Spleen (tissue), 11 donors: Measurements from ENCODE around the gene PDILT. TPM values are rescaled to one million over a fixed set of nuclear protein-coding genes. Genes with fewer than 3 reads are reported as not detected.

Experiments used
- DNase-seq: peaks from one replicate; pipeline ENCODE4 v3.0.0-alpha.2; 2020
- H3K27ac ChIP-seq, 8 donors: fragments of 200-600 bp; sonication (generic) in 7 of 8; 1 replicate in 4 of 8; 2 replicates in 4 of 8; pipeline versions ENCODE4 v1.5.0 to v1.8.0; 2016 to 2021; ENCODE audit warnings: inconsistent platforms in 4 of 8, mild to moderate bottlenecking in 4 of 8, moderate library complexity in 1 of 8
- H3K27me3 ChIP-seq, 7 donors: fragments of 200-600 bp; sonication (generic) in 6 of 7; replicated peaks in 1 of 7; 1 replicate in 4 of 7; 2 replicates in 3 of 7; pipeline versions ENCODE4 v1.5.0 to v1.8.0; 2016 to 2021; ENCODE audit warnings: inconsistent platforms in 3 of 7, mild to moderate bottlenecking in 1 of 7
- H3K36me3 ChIP-seq, 6 donors: fragments of 200-600 bp; sonication (generic) in 5 of 6; 1 replicate in 4 of 6; 2 replicates in 2 of 6; pipeline versions ENCODE4 v1.5.0 to v1.8.0; 2016 to 2021; ENCODE audit warnings: inconsistent platforms in 2 of 6
- H3K4me1 ChIP-seq, 6 donors: fragments of 200-600 bp; sonication (generic) in 5 of 6; 1 replicate in 3 of 6; 2 replicates in 3 of 6; pipeline versions ENCODE4 v1.5.0 to v1.8.0; 2016 to 2021; ENCODE audit warnings: inconsistent platforms in 3 of 6
- H3K4me3 ChIP-seq, 8 donors: fragments of 200-600 bp; sonication (generic) in 7 of 8; 1 replicate in 4 of 8; 2 replicates in 4 of 8; pipeline versions ENCODE4 v1.5.0 to v1.8.0; 2016 to 2021; ENCODE audit warnings: inconsistent platforms in 4 of 8, mild to moderate bottlenecking in 4 of 8, moderate library complexity in 2 of 8
- H3K9me3 ChIP-seq, 8 donors: fragments of 200-600 bp; sonication (generic) in 7 of 8; 1 replicate in 4 of 8; 2 replicates in 4 of 8; pipeline versions ENCODE4 v1.5.0 to v1.8.0; 2016 to 2021; ENCODE audit warnings: inconsistent platforms in 4 of 8
- POLR2A ChIP-seq, 3 donors: fragments of 450-650 bp; IDR thresholded peaks; one replicate each; pipeline ENCODE4 v1.5.1; 2017; ENCODE audit warnings: antibody characterized with exemption in 3 of 3, mild to moderate bottlenecking in 1 of 3
- POLR2AphosphoS5 ChIP-seq, 3 donors: sonication (generic); formaldehyde crosslinking; IDR thresholded peaks; one replicate each; pipeline ENCODE4 v1.5.1; 2017; ENCODE audit warnings: antibody characterized with exemption in 3 of 3
- whole genome bisulfite sequencing, 5 donors: extraction: QIAGEN DNeasy Blood & Tissue Kit in 3 of 5; methylation state at CpG; one replicate each; pipeline versions ENCODE4 v1.1.5 to v1.1.7; 2013 to 2018; 5-methylcytosine and 5-hydroxymethylcytosine counted together
- intact Hi-C: fragments of 100-400 bp; cut with DNase I; formaldehyde crosslinking; loops from one replicate; pipeline ENCODE4 v1.15.0; 2023; ENCODE audit warnings: low total_unique reads
- polyA plus RNA-seq, 3 donors: library from polyadenylated mRNA; stranded (reverse); fragments of 200-250 nt; gene quantifications; one replicate each; pipeline ENCODE4 v1.2.1, GENCODE V29; 2013
- total RNA-seq, 7 donors: library from RNA; depleted of rRNA in 3 of 7; stranded (reverse); fragments of >200 nt in 3 of 7; fragmentation: NEBNext Ultra II Directional in 4 of 7; extraction: Animal tissue kit (Norgen Biotek cat#: 25700) in 4 of 7; gene quantifications; one replicate each; pipeline versions ENCODE4 v1.1.0 to v1.2.1, GENCODE V29; 2016 to 2021
- TF ChIP-seq, protein P1 (sequence below), 11 experiments: fragments of 200-600 bp in 7 of 11; fragments of 450-650 bp in 4 of 11; sonication (generic) in 4 of 11; IDR thresholded peaks in 8 of 11; conservative IDR thresholded peaks in 3 of 11; 1 replicate in 7 of 11; 2 replicates in 4 of 11; pipeline versions ENCODE4 v1.4.0 to v1.8.0; 2016 to 2021; ENCODE audit warnings: antibody characterized with exemption in 11 of 11, inconsistent platforms in 4 of 11, mild to moderate bottlenecking in 1 of 11
- donor health status: healthy with polysubstance abuse.
- donor health status: DM: no; HTN: no; CAD: no; lungs with moderate emphysema.
- donor health status: DM: no; HTN: no; CAD: no.
- donor health status: Bipolar disorder and iron deficiency.
- donor health status: healthy.
- donor health status: DM: no; HTN: no; CAD: no.
- donor health status: DM: yes; HTN: yes; CAD: no.

PDILT gene
- total and polyA plus RNA-seq, 10 donors: not detected

DNA sequence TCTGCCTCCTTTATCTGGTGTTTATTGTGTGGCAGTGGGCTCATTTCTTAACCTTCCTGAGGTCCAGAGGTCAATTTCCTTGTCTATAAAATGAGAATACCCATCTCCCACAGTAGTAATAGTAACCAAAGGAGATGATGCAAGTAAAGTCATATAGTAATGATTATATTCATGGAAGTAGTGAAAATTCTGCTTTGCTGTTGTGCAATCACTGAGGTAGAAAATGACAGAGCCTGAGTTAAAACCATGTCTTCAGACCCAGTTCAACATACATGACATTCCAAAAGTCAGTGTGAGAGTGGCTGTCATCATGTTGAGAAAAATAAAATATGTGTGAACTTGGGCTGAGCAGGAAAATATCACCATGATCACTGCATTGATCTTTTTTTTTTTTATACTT, 51.2 kb downstream of the PDILT start:
- Histone ChIP-seq H3K4me1 (no peaks in the 10 kb centered on the region), H3K27ac (no peak overlapping the region), H3K36me3 (no peaks in the 10 kb centered on the region), H3K4me3 (no peak overlapping the region), H3K27me3 (peaks cover 0 to 45% (median 0%) of the 10 kb centered on the region in 7 donors), H3K9me3 (no peaks in the 10 kb centered on the region)
- DNase-seq: no peak
- intact Hi-C loops: no loop called here
- TF ChIP-seq, protein P1, sequence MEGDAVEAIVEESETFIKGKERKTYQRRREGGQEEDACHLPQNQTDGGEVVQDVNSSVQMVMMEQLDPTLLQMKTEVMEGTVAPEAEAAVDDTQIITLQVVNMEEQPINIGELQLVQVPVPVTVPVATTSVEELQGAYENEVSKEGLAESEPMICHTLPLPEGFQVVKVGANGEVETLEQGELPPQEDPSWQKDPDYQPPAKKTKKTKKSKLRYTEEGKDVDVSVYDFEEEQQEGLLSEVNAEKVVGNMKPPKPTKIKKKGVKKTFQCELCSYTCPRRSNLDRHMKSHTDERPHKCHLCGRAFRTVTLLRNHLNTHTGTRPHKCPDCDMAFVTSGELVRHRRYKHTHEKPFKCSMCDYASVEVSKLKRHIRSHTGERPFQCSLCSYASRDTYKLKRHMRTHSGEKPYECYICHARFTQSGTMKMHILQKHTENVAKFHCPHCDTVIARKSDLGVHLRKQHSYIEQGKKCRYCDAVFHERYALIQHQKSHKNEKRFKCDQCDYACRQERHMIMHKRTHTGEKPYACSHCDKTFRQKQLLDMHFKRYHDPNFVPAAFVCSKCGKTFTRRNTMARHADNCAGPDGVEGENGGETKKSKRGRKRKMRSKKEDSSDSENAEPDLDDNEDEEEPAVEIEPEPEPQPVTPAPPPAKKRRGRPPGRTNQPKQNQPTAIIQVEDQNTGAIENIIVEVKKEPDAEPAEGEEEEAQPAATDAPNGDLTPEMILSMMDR (IDR thresholded peaks at IDR 0.05 in 8 of 11, conservative IDR thresholded peaks at IDR 0.05 in 3 of 11): no peak
- TF ChIP-seq POLR2A (IDR thresholded peaks at IDR 0.05): no peak

DNA sequence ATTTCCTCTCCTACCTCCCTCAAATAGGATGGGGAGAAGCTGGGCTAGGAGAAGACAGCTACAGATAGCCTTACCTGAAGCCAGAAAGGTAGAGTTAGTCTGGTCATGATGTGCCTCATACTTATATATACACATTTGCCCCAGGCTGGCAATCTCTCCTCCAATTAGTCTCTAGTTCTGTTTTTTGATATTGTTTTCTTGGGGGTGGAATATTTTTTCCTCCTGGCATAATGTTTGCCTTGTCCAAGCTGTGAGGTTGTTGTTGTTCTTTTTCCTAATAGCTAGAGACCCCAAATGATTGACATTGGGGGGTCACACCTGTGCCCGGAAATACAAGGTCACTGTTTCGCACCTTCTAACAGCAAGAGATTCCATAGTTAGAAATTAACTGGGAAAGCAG, 51.9 kb downstream of the PDILT start, which contains the start of gene UMOD:
UMOD (minus strand) TSS at position 101 of the 400 bp plus-strand sequence. CDS start 1,978 bp downstream, outside the sequence.
- Histone ChIP-seq H3K4me1 (no peaks in the 10 kb centered on the region), H3K27me3 (peaks cover 0 to 52% (median 0%) of the 10 kb centered on the region in 7 donors), H3K27ac (no peak within 1 kb of the TSS), H3K9me3 (no peaks in the 10 kb centered on the region), H3K36me3 (no peaks in the 10 kb centered on the region), H3K4me3 (no peak within 1 kb of the TSS)
- WGBS, 5 donors: 86 to 98% (median 92%) methylated on average over 2 of the region's 2 CpGs
- TF ChIP-seq POLR2A (IDR thresholded peaks at IDR 0.05): no peak
- no peak for TF ChIP-seq POLR2AphosphoS5 (IDR thresholded peaks at IDR 0.05)
- TF ChIP-seq, protein P1 (IDR thresholded peaks at IDR 0.05 in 8 of 11, conservative IDR thresholded peaks at IDR 0.05 in 3 of 11): no peak
- intact Hi-C loops: no loop called here
- DNase-seq: no peak

DNA sequence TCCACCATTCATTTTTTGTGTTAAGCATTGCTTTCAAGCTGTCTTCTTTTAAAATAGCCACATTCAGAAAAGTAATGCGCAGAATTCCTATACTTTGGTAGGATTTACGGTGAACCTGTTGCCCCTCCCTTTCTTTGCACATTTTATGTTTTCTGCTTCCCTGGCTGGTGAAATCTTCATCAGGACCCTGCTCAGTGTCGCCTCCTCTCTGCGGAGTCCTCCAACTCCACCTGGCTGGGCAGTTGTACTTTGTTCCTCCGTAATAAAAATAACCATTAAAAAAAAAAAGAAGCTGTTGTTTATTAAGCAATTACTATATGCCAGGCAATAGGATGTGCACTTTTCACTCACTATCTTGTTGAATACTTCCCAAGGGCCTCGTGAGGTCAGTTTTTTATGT, 54.9 kb downstream of the PDILT start:
- no peaks in the 10 kb centered on the region for H3K4me1 ChIP-seq
- H3K36me3 ChIP-seq: no peaks in the 10 kb centered on the region
- H3K4me3 ChIP-seq: no peak overlapping the region
- DNase-seq: no peak
- H3K27ac ChIP-seq: no peak overlapping the region
- no peak for TF ChIP-seq POLR2A (IDR thresholded peaks at IDR 0.05)
- TF ChIP-seq, protein P1 (IDR thresholded peaks at IDR 0.05 in 8 of 11, conservative IDR thresholded peaks at IDR 0.05 in 3 of 11): no peak
- TF ChIP-seq POLR2AphosphoS5 (IDR thresholded peaks at IDR 0.05): no peak
- WGBS, 5 donors: 76 to 90% (median 83%) methylated on average over 6 of the region's 6 CpGs
- H3K27me3 ChIP-seq: peaks cover 0 to 42% (median 0%) of the 10 kb centered on the region in 7 donors
- intact Hi-C loops: no loop called here
- no peaks in the 10 kb centered on the region for H3K9me3 ChIP-seq

DNA sequence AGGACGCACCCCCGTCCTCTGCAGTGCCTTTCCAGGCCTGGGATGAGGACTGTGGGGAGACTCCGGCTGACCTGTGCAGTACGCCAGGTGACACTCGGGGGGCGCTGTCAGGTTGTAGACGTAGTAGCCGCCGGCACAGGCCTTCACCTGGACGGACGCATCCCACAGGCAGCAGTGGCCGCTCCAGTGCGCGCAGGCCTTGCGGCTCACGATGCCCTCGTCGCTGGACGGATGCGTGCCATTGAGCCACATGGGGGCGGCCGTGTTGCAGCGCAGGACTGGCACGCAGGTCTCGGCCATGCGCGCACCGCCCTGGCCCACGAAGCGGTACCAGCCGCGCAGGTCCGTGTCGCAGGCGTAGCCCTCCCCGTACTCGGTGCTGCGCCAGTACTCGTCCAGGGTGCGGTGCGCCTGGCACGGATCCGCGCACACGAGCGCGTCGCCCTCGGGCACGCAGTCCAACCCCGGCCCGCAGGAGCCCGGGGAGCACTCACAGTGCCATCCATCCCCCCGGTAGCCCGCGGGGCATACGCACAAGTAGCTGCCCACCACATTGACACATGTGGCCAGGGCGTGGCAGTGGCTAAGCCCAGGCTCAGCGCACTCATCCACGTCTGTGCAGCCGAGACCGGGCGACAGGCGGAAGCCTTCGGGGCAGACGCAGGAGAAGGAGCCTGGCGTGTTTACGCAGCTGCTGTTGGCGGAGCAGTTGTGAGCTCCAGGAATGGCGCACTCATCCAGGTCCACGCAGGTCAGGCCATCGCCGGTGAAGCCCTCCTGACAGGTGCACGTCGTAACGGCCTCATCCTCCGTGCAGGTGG, 56.0 kb downstream of the PDILT start:
- DNase-seq: no peak
- intact Hi-C loops: no loop called here
- H3K4me1 ChIP-seq: no peaks in the 10 kb centered on the region
- WGBS, 5 donors: 32 to 58% (median 37%) methylated on average over 33 to 77 of the region's 77 CpGs
- no peak overlapping the region for H3K27ac ChIP-seq
- H3K4me3 ChIP-seq: no peak overlapping the region
- peaks cover 0 to 42% (median 0%) of the 10 kb centered on the region in 7 donors for H3K27me3 ChIP-seq
- H3K9me3 ChIP-seq: no peaks in the 10 kb centered on the region
- TF ChIP-seq POLR2AphosphoS5 (IDR thresholded peaks at IDR 0.05): no peak
- TF ChIP-seq, protein P1 (IDR thresholded peaks at IDR 0.05 in 8 of 11, conservative IDR thresholded peaks at IDR 0.05 in 3 of 11): no peak
- no peak for TF ChIP-seq POLR2A (IDR thresholded peaks at IDR 0.05)
- no peaks in the 10 kb centered on the region for H3K36me3 ChIP-seq
